ENCODE data around the gene WDR53.

The WDR53 gene

DNA sequence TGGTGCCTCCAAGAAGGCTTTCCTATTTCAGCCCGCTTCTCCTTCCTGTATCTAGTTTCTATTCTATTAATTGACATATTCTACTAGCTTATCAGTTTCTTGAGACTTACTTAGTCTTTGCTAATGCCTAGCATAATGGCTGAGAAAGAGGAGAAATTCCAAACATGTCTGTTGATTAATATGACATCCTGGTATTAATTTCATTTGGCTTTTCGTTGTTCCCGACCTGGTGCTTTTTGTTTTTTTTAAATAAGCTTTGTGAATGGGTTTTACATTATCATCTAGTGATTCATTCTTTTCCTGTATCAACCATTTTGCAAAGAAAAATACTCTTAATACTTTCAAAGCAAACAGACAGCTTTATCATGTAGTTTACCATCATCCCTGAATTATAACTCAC lies 13.1 kb downstream of the WDR53 start:
- Histone ChIP-seq H3K27ac (ENCODE audit: low read depth, low read length) (no peak overlapping the region), H3K27me3 (ENCODE audit: control insufficient read depth, low read length) (no peaks in the 10 kb centered on the region), H3F3A (ENCODE audit: control insufficient read depth, insufficient read depth) (peaks cover 8% of the 10 kb centered on the region; the same call in 1 of the 2 replicates), H3K9me2 (replicated peaks; ENCODE audit: control insufficient read depth, low read length) (no peaks in the 10 kb centered on the region), H4K20me1 (ENCODE audit: control insufficient read depth, insufficient read depth, low read depth, low read length) (no peaks in the 10 kb centered on the region), H3K4me3 (ENCODE audit: low read length) (no peak overlapping the region), H3K4me1 (ENCODE audit: control insufficient read depth, low read length) (peaks cover 6% of the 10 kb centered on the region; the same call in 1 of the 2 replicates), H3K9me3 (ENCODE audit: control insufficient read depth, insufficient read depth, low read length) (peaks cover 4% of the 10 kb centered on the region; the same call in 1 of the 2 replicates), H3K36me3 (ENCODE audit: control insufficient read depth, low read length) (peaks cover 4% of the 10 kb centered on the region), H3K4me2 (ENCODE audit: low read length) (no peak overlapping the region), H3K79me2 (ENCODE audit: control insufficient read depth, low read length) (no peaks in the 10 kb centered on the region)
- no peak for TF ChIP-seq EZH2phosphoT487 (IDR thresholded peaks at IDR 0.05; ENCODE audit: borderline replicate concordance, low read length)
- TF ChIP-seq, protein P1, sequence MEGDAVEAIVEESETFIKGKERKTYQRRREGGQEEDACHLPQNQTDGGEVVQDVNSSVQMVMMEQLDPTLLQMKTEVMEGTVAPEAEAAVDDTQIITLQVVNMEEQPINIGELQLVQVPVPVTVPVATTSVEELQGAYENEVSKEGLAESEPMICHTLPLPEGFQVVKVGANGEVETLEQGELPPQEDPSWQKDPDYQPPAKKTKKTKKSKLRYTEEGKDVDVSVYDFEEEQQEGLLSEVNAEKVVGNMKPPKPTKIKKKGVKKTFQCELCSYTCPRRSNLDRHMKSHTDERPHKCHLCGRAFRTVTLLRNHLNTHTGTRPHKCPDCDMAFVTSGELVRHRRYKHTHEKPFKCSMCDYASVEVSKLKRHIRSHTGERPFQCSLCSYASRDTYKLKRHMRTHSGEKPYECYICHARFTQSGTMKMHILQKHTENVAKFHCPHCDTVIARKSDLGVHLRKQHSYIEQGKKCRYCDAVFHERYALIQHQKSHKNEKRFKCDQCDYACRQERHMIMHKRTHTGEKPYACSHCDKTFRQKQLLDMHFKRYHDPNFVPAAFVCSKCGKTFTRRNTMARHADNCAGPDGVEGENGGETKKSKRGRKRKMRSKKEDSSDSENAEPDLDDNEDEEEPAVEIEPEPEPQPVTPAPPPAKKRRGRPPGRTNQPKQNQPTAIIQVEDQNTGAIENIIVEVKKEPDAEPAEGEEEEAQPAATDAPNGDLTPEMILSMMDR (IDR thresholded peaks at IDR 0.05; ENCODE audit: low read depth, low read length, poor library complexity, severe bottlenecking): no peak

DNA sequence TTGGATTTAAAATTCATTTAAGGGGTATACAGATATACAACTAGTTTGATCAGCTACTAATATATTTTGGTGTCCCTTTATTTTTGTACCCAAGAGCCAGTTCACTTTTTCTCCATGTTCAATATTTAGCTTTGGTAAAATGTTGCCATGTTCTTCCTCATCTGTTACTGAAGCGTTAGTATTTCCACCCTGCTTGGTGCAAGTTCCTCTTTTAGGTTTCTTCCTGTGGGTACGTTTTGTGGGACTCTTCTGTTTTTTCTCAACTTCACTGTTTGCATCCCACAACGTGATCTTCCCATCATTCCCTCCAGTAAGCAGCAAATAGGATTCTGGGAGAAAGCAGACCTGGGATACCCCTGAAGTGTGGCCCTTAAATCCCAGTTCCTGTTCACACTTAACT lies 14.1 kb downstream of the WDR53 start:
- H4K20me1 ChIP-seq (ENCODE audit: control insufficient read depth, insufficient read depth, low read depth, low read length): no peaks in the 10 kb centered on the region
- H3K36me3 ChIP-seq (ENCODE audit: control insufficient read depth, low read length): peaks cover 4% of the 10 kb centered on the region
- peaks cover 15% of the 10 kb centered on the region for H3K9me3 ChIP-seq (ENCODE audit: control insufficient read depth, insufficient read depth, low read length)
- no peak overlapping the region for H3K27ac ChIP-seq (ENCODE audit: low read depth, low read length)
- no peaks in the 10 kb centered on the region for H3K79me2 ChIP-seq (ENCODE audit: control insufficient read depth, low read length)
- H3K9me2 ChIP-seq (replicated peaks; ENCODE audit: control insufficient read depth, low read length): no peaks in the 10 kb centered on the region
- H3K27me3 ChIP-seq (ENCODE audit: control insufficient read depth, low read length): no peaks in the 10 kb centered on the region
- no peak for TF ChIP-seq EZH2phosphoT487 (IDR thresholded peaks at IDR 0.05; ENCODE audit: borderline replicate concordance, low read length)
- TF ChIP-seq, protein P1 (IDR thresholded peaks at IDR 0.05; ENCODE audit: low read depth, low read length, poor library complexity, severe bottlenecking): no peak
- H3K4me3 ChIP-seq (ENCODE audit: low read length): no peak overlapping the region
- peaks cover 8% of the 10 kb centered on the region; the same call in 1 of the 2 replicates for H3F3A ChIP-seq (ENCODE audit: control insufficient read depth, insufficient read depth)
- H3K4me2 ChIP-seq (ENCODE audit: low read length): no peak overlapping the region
- peaks cover 6% of the 10 kb centered on the region; the same call in 1 of the 2 replicates for H3K4me1 ChIP-seq (ENCODE audit: control insufficient read depth, low read length)

DNA sequence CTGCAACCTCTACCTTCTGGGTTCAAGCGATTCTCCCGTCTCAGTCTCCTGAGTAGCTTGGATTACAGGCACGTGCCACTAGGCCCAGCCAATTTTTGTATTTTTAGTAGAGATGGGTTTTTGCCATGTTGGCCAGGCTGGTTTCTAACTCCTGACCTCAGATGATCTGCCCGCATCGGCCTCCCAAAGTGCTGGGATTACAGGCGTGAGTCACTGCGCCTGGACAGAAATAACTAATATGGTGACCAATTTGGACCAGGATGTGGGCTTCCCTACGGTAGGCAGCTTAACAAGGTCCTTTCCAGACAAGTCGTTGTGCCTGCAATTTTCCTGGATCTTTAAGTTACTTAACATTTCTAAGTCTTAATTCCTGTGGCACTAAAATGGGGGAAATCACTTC lies 14.8 kb downstream of the WDR53 start:
- Histone ChIP-seq H3K9me2 (replicated peaks; ENCODE audit: control insufficient read depth, low read length) (no peaks in the 10 kb centered on the region), H3K27ac (ENCODE audit: low read depth, low read length) (no peak overlapping the region), H4K20me1 (ENCODE audit: control insufficient read depth, insufficient read depth, low read depth, low read length) (no peaks in the 10 kb centered on the region), H3K4me3 (ENCODE audit: low read length) (no peak overlapping the region), H3K36me3 (ENCODE audit: control insufficient read depth, low read length) (peaks cover 4% of the 10 kb centered on the region), H3K9me3 (ENCODE audit: control insufficient read depth, insufficient read depth, low read length) (peaks cover 18% of the 10 kb centered on the region), H3K4me2 (ENCODE audit: low read length) (no peak overlapping the region), H3K79me2 (ENCODE audit: control insufficient read depth, low read length) (no peaks in the 10 kb centered on the region), H3K4me1 (ENCODE audit: control insufficient read depth, low read length) (peaks cover 6% of the 10 kb centered on the region; the same call in 1 of the 2 replicates), H3K27me3 (ENCODE audit: control insufficient read depth, low read length) (no peaks in the 10 kb centered on the region), H3F3A (ENCODE audit: control insufficient read depth, insufficient read depth) (peaks cover 8% of the 10 kb centered on the region; the same call in 1 of the 2 replicates)
- TF ChIP-seq EZH2phosphoT487 (IDR thresholded peaks at IDR 0.05; ENCODE audit: borderline replicate concordance, low read length): no peak
- TF ChIP-seq, protein P1 (IDR thresholded peaks at IDR 0.05; ENCODE audit: low read depth, low read length, poor library complexity, severe bottlenecking): no peak
